Fibroblast of the aortic adventitia (primary cell): ENCODE results near the gene COBLL1. TPM values are rescaled to one million over a fixed set of nuclear protein-coding genes. Genes with fewer than 3 reads are reported as not detected.

Experiments used
- DNase-seq: peaks from one replicate; pipeline ENCODE4 v3.0.0-alpha.2; 2010; ENCODE audit warnings: low read depth
- H3K4me3 ChIP-seq: 2 replicates; pipeline ENCODE4 v1.5.1; 2011; ENCODE audit warnings: low read depth, mild to moderate bottlenecking, control low read depth, low read length, moderate library complexity
- CTCF ChIP-seq: IDR thresholded peaks from 2 replicates; pipeline ENCODE4 v1.5.1; 2011; ENCODE audit warnings: mild to moderate bottlenecking, low read length, control low read depth, inconsistent platforms; ENCODE audit not compliant: insufficient read depth
- total RNA-seq: library from RNA; depleted of rRNA; stranded (reverse); fragments of >200 nt; gene quantifications from 2 replicates; pipeline ENCODE4 v1.2.3, GENCODE V29; 2012; ENCODE audit warnings: low replicate concordance

Gene COBLL1
- total RNA-seq, 1 donor = 18.4 TPM

GRCh38 chr2:164836907-164837306 is 4.7 kb downstream of the COBLL1 start:
- TF ChIP-seq CTCF = no peak
- DNase-seq = no peak
- no peak overlapping the region for H3K4me3 ChIP-seq

- no peak overlapping the region for H3K4me3 ChIP-seq
- DNase-seq = no peak
- no peak for TF ChIP-seq CTCF
Measured at GRCh38 chr2:164835302-164835701, 6.3 kb downstream of the COBLL1 start.

GRCh38 chr2:164831887-164832286 is 9.7 kb downstream of the COBLL1 start:
- no peak for TF ChIP-seq CTCF
- DNase-seq = no peak
- no peak overlapping the region for H3K4me3 ChIP-seq

- H3K4me3 ChIP-seq = no peak overlapping the region
- no peak for DNase-seq
- no peak for TF ChIP-seq CTCF
Measured at GRCh38 chr2:164831180-164831579, 10.4 kb downstream of the COBLL1 start.

GRCh38 chr2:164826293-164827243 is 15.1 kb downstream of the COBLL1 start:
- peak; percentile 85 for DNase-seq
- TF ChIP-seq CTCF = no peak
- H3K4me3 ChIP-seq = no peak overlapping the region

GRCh38 chr2:164824872-164825271 is 16.8 kb downstream of the COBLL1 start:
- H3K4me3 ChIP-seq = no peak overlapping the region
- DNase-seq = peak; percentile 36
- TF ChIP-seq CTCF = no peak
